Fibroblast of skin of abdomen (primary cell): ENCODE results near the gene PLOD2. TPM values are rescaled to one million over a fixed set of nuclear protein-coding genes. Genes with fewer than 3 reads are reported as not detected.

ENCODE experiments used
- DNase-seq: peaks from one replicate; pipeline ENCODE4 v3.0.0-alpha.2; 2013
- polyA plus RNA-seq, 2 experiments: library from polyadenylated mRNA; unstranded; fragments of 120-200 nt; gene quantifications; one replicate each; pipeline ENCODE4 v1.2.1, GENCODE V29; 2013; ENCODE audit not compliant: insufficient read length in 2 of 2

The PLOD2 gene
- polyA plus RNA-seq (2013, experiment 1 of 2; ENCODE audit: insufficient read length), result 173 TPM
- polyA plus RNA-seq (2013, experiment 2 of 2; ENCODE audit: insufficient read length), result 178 TPM

GRCh38 chr3:146160964-146161662 is at the start of gene PLOD2:
TSS of gene PLOD2 (minus strand) at chr3:146161184. CDS start at chr3:146160989, 195 bp downstream.
- DNase-seq, result peak; percentile 94

GRCh38 chr3:146209371-146209770 is 48.4 kb upstream of the PLOD2 start:
- DNase-seq, result no peak

DNA sequence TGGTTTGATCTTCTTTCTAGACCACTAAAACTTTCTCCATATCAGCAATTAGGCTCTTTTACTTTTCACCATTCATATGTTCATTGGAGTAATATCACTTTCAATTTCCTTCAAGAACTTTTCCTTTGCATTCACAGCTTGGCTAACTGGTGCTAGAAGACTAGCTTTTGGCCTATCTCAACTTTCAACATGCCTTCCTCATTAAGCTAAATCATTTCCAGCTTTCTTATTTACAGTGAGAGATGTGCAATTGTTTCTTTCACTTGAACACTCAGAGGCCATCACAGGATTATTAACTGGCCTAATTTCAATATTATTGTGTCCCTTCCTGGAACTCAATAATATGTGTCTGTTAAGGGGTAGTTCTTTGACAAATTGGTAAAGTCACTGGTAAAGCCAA is 42.8 kb upstream of the PLOD2 start:
- no peak for DNase-seq

DNA sequence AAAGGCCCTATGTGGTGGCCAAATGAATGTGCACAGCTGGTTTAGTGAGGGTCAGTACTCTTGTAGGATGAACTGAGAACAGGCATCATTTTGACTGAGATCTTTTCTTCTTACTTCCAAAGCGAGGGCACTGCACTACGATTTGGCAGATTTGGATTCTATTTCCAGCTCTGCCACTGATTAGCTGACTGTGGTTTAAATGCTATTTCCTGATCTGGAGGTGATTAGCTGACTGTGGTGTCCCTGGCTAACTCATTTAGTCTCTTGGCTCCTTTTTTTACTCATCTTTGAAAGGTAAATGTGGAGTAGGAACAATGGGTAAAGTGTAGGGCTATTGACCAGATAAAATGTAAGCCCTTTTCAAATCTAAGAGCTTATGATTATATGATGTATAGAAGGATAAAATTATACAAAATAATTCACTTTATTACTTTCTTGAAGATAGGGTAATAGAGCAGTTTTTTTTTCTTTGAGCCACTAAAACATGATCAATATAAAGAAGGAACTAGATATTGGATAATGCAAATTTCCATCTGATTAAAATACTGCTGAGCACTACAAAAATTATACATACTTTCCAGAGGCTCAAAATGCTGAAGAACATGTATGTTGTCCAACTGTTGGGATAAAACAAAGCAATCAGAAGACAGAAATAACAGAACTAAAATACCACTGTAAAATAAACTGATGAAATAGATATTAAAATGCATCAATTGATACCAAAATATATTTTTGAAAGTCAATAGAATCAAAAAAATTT is 39.7 kb upstream of the PLOD2 start:
- DNase-seq, result peak; percentile 37

DNA sequence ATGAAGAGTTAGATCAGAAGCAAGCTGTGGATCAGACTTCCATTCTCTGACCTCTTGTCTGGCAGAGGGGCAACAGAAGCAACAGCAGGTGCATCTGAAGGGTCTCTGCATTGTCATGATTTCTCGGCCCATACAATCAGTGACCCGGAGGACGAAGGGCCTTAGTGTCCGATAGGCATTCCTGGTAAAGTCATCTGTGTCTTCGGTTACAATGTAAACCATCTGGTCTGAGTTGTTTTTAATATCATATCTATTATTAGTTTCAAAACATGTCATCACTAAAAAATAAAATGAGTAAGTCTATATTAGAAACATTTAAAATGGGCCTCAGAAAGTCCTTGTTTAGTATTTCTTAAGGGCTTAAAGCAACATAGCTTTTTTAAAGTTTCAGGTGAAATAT is 38.8 kb upstream of the PLOD2 start:
- no peak for DNase-seq

GRCh38 chr3:146196789-146197188 is 35.8 kb upstream of the PLOD2 start:
- no peak for DNase-seq

GRCh38 chr3:146195605-146196004 is 34.6 kb upstream of the PLOD2 start:
- DNase-seq, result no peak

- no peak for DNase-seq
Measured at GRCh38 chr3:146195030-146195429, 34.0 kb upstream of the PLOD2 start.

GRCh38 chr3:146191051-146191450 is 30.1 kb upstream of the PLOD2 start:
- no peak for DNase-seq

DNA sequence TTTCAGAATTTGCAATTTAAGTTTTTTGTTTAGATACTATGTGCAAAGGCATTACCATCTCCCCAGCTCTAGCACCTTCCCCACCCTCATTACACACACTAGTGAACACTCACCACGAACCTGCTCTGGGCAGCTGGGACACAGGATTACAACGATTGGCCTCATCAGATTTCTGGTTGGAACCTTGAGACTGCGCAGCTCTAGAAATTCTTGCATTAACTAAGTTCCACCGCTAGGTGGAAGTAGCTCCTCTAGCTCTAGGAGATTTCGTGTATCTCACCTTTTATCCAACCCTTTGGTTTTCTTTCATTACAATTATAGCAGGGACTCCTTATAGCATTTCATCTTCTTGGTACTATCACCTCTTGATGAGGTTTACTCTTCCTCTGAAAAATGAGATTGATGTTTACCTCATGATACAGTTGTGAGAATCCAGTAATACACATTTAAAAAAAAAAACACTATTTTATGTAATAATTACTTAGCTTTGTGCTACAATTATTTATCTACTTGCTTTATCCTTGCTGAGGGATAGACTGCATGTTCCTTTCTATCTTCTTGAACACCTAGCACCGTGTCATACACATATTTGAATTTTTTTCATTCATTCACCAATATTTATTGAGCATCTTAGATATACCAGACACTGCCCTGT is 28.7 kb upstream of the PLOD2 start:
- peak; percentile 64 for DNase-seq

GRCh38 chr3:146187334-146187950 is 26.5 kb upstream of the PLOD2 start:
- peak; percentile 35 for DNase-seq

DNA sequence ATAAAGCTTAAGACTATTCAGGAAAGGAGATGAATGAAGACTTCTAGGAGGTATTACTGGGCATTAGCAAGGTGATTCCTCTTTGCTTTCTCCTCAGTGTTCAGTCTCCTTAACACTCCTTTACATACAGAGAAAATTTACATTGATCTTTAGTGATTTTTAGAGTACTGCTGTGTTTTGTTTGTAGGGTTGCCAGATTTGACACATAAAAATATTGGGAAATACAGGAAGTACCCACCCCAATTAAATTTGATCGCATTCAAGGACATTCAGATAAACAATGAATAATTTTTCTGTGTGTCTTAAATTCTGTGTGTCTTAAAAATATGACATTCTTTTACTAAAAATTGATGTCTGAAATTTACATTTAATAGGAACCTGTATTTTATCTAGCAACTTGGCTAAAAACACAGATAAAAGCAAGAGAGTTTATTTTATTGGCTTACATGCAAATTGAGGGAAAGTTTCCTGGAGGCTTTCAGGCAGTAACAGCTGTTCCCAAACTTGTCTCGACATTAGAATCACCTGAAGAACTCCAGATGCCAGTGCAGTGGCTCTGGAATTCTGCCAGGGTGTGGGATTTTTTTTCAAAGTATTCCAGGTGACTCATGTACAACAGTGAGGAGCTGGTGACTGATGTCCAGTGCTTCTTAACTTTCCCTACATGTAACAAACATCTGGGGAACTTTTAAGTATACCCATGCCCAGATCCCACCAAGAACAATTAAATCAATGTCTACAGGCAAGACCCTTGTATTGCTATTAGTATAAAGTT is 23.4 kb upstream of the PLOD2 start:
- peak; percentile 28 for DNase-seq

DNA sequence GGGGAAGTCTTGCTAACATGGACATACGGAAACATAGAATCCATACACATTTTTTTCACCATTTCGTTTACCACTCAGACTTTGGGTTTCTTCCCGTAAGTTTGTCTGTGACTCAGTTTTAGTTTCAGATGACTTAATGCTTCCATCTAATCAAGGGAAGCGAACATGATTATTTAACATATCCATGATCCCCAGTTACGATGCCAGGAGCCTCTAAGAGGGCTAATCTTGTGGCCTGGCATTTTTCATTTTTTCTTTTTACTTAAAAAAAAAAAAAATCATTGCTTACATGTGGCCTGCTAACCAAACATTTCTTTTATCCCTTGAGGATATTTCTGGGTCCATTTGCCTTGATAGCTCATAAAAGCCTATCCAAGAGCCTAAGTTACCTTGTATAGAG is 20.2 kb upstream of the PLOD2 start:
- no peak for DNase-seq

DNA sequence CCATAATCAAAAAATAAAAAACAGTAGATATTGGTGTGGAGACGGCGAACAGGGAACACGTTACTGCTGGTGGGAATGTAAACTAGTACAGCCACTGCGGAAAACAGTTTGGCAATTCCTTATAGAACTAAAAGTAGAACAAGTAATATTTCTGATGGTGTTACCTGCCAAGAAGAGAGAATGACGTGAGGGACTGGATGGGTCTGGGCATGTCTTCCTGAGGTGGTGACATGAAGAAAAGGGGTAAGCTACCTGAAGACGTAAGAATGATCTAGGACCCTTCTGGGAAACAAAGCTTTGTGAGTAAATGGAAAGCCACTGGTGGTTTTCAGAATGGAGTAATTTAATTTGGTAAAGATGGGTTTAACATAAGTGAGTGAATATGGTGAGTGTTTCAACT is 19.4 kb upstream of the PLOD2 start:
- no peak for DNase-seq

DNA sequence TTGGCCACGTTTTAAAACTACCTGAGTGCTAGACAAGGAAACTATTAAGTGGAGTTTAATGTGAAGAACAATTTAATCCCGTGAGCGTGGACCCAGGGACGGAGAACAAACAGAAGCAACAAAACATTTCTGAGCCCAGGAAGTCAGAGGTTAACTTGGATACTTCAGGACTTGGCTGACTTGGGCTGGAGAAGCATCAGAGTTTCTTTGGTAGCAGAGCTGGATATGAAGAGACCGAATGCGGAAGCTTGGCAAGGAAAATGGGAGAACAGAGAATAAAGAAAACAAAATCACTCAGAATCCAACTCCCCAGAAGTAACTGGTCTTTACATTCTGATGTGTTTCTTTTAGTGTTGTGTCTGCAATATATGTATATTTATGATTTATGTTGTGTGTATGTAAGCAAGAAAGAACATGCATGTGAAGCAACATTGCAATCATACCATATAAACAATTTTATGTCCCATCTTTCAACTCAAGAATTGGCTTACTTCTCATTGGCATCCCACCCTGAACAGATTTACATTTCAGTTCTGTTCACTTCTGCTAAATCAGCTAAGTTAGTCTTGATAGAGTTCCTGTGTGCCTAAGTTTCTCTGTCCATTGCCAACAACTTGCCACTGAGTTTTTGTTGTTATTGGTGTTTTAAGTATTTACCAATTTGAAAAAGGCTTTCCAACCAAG is 17.2 kb upstream of the PLOD2 start:
- DNase-seq, result no peak

DNA sequence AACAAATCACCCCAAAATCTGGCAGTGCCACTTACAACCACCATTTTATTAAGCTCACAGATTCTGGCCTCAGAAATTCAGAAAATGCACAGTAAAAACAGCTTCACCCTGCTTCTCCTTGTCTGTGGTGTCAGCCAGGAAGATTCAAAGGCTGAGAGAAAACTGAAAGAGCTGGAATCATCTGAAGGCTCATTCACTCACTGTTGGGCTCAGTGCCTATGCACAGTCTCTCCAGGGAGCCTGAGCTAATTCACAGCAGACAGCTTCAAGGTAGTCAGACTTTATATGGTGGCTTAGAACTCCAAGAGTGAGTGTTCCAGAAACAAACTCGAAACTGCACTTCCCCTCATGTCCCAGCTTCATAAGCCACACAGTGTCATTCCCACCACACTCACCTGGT is 16.5 kb upstream of the PLOD2 start:
- no peak for DNase-seq

GRCh38 chr3:146177072-146177471 is 16.1 kb upstream of the PLOD2 start:
- no peak for DNase-seq

- DNase-seq, result no peak
Measured at GRCh38 chr3:146172586-146172985, 11.6 kb upstream of the PLOD2 start.

GRCh38 chr3:146170591-146170990 is 9.6 kb upstream of the PLOD2 start:
- no peak for DNase-seq

GRCh38 chr3:146169891-146170290 is 8.9 kb upstream of the PLOD2 start:
- DNase-seq, result no peak

- DNase-seq, result no peak
Measured at GRCh38 chr3:146166826-146167225, 5.8 kb upstream of the PLOD2 start.

DNA sequence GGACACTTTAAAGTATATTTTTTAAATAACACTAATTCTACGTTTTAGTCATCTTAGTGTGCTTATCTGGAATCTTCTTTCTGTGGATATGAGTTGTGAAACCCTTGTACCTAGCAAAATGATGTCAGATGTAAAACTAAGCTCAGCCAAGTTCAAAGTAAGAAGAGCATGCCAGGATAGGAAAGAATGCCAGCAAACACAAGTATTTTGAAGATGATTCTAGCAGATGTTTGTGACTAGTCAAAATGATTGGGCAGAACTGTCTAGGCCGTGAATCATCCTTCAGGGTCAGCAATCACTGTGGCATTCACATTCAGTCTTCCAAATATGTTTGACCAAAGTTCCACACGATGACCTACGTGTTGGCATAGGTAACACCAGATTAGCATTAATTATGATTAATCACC is 5.4 kb upstream of the PLOD2 start:
- peak; percentile 84 for DNase-seq
